Activated CD8-positive, alpha-beta memory T cell treated with anti-CD3 and anti-CD28 coated beads for 48 hours (primary cell): ENCODE data around the gene GON4L.
"Not testable (repeated sequence)": the region's sequence is repeated elsewhere in the genome, so short reads cannot be mapped to it uniquely, and the experiment has no call there.

Source experiments
- DNase-seq, 3 experiments: peaks; one replicate each; pipeline ENCODE4 v3.0.0-alpha.2; 2020; ENCODE audit warnings: low read depth in 2 of 3, low spot score in 2 of 3

The GON4L gene

DNA sequence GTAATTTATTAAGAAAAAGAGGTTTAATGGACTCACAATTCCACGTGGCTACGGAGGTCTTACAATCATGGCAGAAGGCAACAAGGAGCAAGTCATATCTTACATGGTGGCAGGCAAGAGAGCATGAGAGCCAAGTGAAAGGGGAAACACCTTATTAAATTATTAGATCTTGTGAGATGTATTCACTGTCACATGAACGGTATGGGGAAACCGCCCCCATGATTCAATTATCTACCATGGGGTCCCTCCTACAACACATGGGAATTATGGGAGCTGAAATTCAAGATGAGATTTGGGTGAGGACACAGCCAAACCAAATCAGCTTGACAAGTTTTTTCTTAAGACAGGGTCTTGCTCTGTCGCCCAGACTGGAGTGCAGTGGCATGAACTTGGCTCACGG lies 153.8 kb downstream of the GON4L start:
- no peak for DNase-seq

DNA sequence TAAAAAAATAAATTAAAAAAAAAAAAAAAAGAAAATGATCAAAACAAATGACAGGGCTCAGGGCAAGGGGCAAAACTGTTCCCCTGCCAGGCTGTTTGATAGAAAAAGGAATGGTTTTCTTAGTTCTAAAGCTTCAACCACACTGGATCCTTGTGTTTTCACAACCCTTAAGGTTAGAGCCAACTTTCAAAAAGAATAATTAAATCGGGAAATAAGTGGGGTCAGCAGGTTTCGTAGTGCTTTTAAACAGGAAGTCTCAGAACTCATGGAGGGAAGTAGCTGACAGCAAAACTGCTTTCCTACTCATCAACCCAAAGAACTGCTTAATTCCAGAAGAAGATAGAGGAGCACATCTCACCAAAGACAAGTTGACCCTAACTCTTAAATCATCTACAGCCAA lies 155.3 kb downstream of the GON4L start:
- not testable (repeated sequence) for DNase-seq
